HFFc6 (cell line): ENCODE measurements around the gene SLC5A8. TPM values are rescaled to one million over a fixed set of nuclear protein-coding genes. Genes with fewer than 3 reads are reported as not detected.

Source experiments
- DNase-seq: peaks from one replicate; pipeline ENCODE4 v3.0.0-alpha.2; 2018
- H3K27ac Mint-ChIP-seq: 2 replicates; pipeline ENCODE4 v1.8.0; 2020; ENCODE audit warnings: mild to moderate bottlenecking, mixed read lengths
- H3K27me3 Mint-ChIP-seq: 2 replicates; pipeline ENCODE4 v1.8.0; 2021; ENCODE audit warnings: mild to moderate bottlenecking, moderate library complexity, mixed read lengths; ENCODE audit not compliant: insufficient read depth
- H3K36me3 Mint-ChIP-seq: 2 replicates; pipeline ENCODE4 v1.8.0; 2021; ENCODE audit warnings: low read depth, mixed read lengths
- H3K4me1 Mint-ChIP-seq: 2 replicates; pipeline ENCODE4 v1.8.0; 2020; ENCODE audit warnings: low read depth, mixed read lengths
- H3K4me3 Mint-ChIP-seq: 2 replicates; pipeline ENCODE4 v1.8.0; 2020; ENCODE audit warnings: mild to moderate bottlenecking, moderate library complexity, mixed read lengths
- H3K9me3 Mint-ChIP-seq: 2 replicates; pipeline ENCODE4 v1.8.0; 2020; ENCODE audit warnings: mild to moderate bottlenecking, mixed read lengths
- CTCF ChIP-seq: fragments of 200-600 bp; sonication (generic); IDR thresholded peaks from 2 replicates; pipeline ENCODE4 v1.5.0; 2021; ENCODE audit warnings: antibody characterized with exemption, mild to moderate bottlenecking
- total RNA-seq, 6 experiments: library from RNA; stranded (reverse); fragmentation: NEBNext Ultra II Directional; extraction: Animal tissue kit (Norgen Biotek cat#: 25700); gene quantifications; 2 replicates in 1 of 6; 3 replicates in 5 of 6; pipeline ENCODE4 v1.2.3, GENCODE V29; 2021

The SLC5A8 gene
- total RNA-seq, 6 experiments from 2014 or later = not detected

- no peak overlapping the region for H3K27ac Mint-ChIP-seq
- H3K9me3 Mint-ChIP-seq = peaks cover 19% of the 10 kb centered on the region
- no peak for TF ChIP-seq CTCF
- H3K4me3 Mint-ChIP-seq = no peak overlapping the region
- no peak for DNase-seq
- no peaks in the 10 kb centered on the region for H3K27me3 Mint-ChIP-seq
- H3K36me3 Mint-ChIP-seq = no peaks in the 10 kb centered on the region
- no peaks in the 10 kb centered on the region for H3K4me1 Mint-ChIP-seq
These were observed 102.8 kb downstream of the SLC5A8 start for GRCh38 chr12:101107032-101107763.

Other genes with a start within 250 kb of the SLC5A8 start
- 10 to 100 TPM; 17.0 to 22.4 (median 19.0) TPM for gene UTP20, start 69.9 kb upstream of the SLC5A8 start, total RNA-seq
- gene ARL1, start 197.5 kb upstream of the SLC5A8 start, total RNA-seq = 100 to 1,000 TPM; 145 to 162 (median 150) TPM